PFSK-1 (cell line): ENCODE results near the gene PEX12.

Source experiments
- REST ChIP-seq, 2 experiments: IDR thresholded peaks; 2 replicates each; pipeline versions ENCODE4 v1.6.1 to v1.8.0; 2011 to 2012; ENCODE audit warnings: low read depth in 2 of 2, low read length in 2 of 2, control low read depth in 1 of 2, inconsistent platforms in 1 of 2, mild to moderate bottlenecking in 1 of 2, moderate library complexity in 1 of 2; ENCODE audit not compliant: insufficient read depth in 1 of 2
- TAF1 ChIP-seq: IDR thresholded peaks from 2 replicates; pipeline ENCODE4 v1.6.1; 2012; ENCODE audit warnings: low read length, control low read depth, borderline replicate concordance; ENCODE audit not compliant: insufficient read depth

GRCh38 chr17:35605678-35606077, 27.3 kb upstream of the PEX12 start:
- TF ChIP-seq TAF1 (no peak), REST (IDR thresholded peaks at IDR 0.05; ENCODE audit: insufficient read depth in 1 of 2, low read depth in 2 of 2, low read length in 2 of 2) (no peak)
